OCI-LY1 (cell line): Measurements from ENCODE around the gene LGR5.

Experiments
- H2AFZ ChIP-seq: fragments of 200-600 bp; sonication (generic), shearing (Covaris generic); 2 replicates; pipeline ENCODE4 v1.6.0; 2014; ENCODE audit warnings: antibody characterized with exemption, mild to moderate bottlenecking, low read length
- H3F3A ChIP-seq: fragments of 200-600 bp; sonication (generic), shearing (Covaris generic); 2 replicates; pipeline ENCODE4 v1.6.0; 2014; ENCODE audit warnings: mild to moderate bottlenecking, antibody characterized with exemption, low read length, moderate library complexity; ENCODE audit not compliant: insufficient read depth
- H3K27ac ChIP-seq: fragments of 200-600 bp; sonication (generic); 2 replicates; pipeline ENCODE4 v1.5.1; 2014; ENCODE audit warnings: low read length, mixed run types, mild to moderate bottlenecking, low read depth; ENCODE audit not compliant: poor library complexity, severe bottlenecking
- H3K27me3 ChIP-seq: fragments of 200-600 bp; sonication (generic); 2 replicates; pipeline ENCODE4 v1.6.0; 2014; ENCODE audit warnings: antibody characterized with exemption, mild to moderate bottlenecking, low read length, moderate library complexity; ENCODE audit not compliant: insufficient read depth
- H3K36me3 ChIP-seq: fragments of 200-600 bp; sonication (generic); 2 replicates; pipeline ENCODE4 v1.6.1; 2014; ENCODE audit warnings: mild to moderate bottlenecking, antibody characterized with exemption, low read length, moderate library complexity, mixed read lengths; ENCODE audit not compliant: insufficient read depth
- H3K4me1 ChIP-seq: fragments of 200-600 bp; sonication (generic); 2 replicates; pipeline ENCODE4 v1.5.1; 2014; ENCODE audit warnings: mild to moderate bottlenecking, low read length, moderate library complexity; ENCODE audit not compliant: insufficient read depth, severe bottlenecking
- H3K4me2 ChIP-seq: fragments of 200-600 bp; sonication (generic), shearing (Covaris generic); 2 replicates; pipeline ENCODE4 v1.6.1; 2014; ENCODE audit warnings: low read length
- H3K4me3 ChIP-seq: fragments of 200-600 bp; sonication (generic); 2 replicates; pipeline ENCODE4 v1.5.1; 2014; ENCODE audit warnings: low read length, low read depth, mild to moderate bottlenecking, mixed read lengths; ENCODE audit not compliant: poor library complexity, severe bottlenecking
- H3K79me2 ChIP-seq: fragments of 200-600 bp; shearing (Covaris generic); 2 replicates; pipeline ENCODE4 v1.6.1; 2016; ENCODE audit warnings: mixed run types, low read length, mixed read lengths; ENCODE audit not compliant: insufficient read depth
- H3K9ac ChIP-seq: fragments of 200-600 bp; sonication (generic), shearing (Covaris generic); 2 replicates; pipeline ENCODE4 v1.6.1; 2014; ENCODE audit warnings: mild to moderate bottlenecking, low read length, mixed read lengths
- H3K9me2 ChIP-seq: fragments of 200-600 bp; sonication (generic), shearing (Covaris generic); 2 replicates; pipeline ENCODE4 v1.6.1; 2014; ENCODE audit warnings: low read depth, mild to moderate bottlenecking, low read length, mixed read lengths
- H3K9me3 ChIP-seq: fragments of 200-600 bp; shearing (Covaris generic); 2 replicates; pipeline ENCODE4 v1.6.1; 2014; ENCODE audit warnings: low read length, mixed read lengths
- H4K20me1 ChIP-seq: fragments of 200-600 bp; sonication (generic), shearing (Covaris generic); 2 replicates; pipeline ENCODE4 v1.6.0; 2016; ENCODE audit warnings: mild to moderate bottlenecking, low read length; ENCODE audit not compliant: insufficient read depth
- EZH2 ChIP-seq: fragments of 200-600 bp; sonication (generic), shearing (Covaris generic); IDR thresholded peaks from 2 replicates; pipeline ENCODE4 v1.8.0; 2017; ENCODE audit warnings: borderline replicate concordance, mixed run types, mild to moderate bottlenecking, antibody characterized with exemption, low read length, moderate library complexity, mixed read lengths
- TF ChIP-seq, protein P1 (sequence below): fragments of 200-600 bp; sonication (generic), shearing (Covaris generic); IDR thresholded peaks from 2 replicates; pipeline ENCODE4 v1.5.1; 2017; ENCODE audit warnings: mild to moderate bottlenecking, antibody characterized with exemption, low read length, moderate library complexity, mixed read lengths

Gene LGR5

DNA sequence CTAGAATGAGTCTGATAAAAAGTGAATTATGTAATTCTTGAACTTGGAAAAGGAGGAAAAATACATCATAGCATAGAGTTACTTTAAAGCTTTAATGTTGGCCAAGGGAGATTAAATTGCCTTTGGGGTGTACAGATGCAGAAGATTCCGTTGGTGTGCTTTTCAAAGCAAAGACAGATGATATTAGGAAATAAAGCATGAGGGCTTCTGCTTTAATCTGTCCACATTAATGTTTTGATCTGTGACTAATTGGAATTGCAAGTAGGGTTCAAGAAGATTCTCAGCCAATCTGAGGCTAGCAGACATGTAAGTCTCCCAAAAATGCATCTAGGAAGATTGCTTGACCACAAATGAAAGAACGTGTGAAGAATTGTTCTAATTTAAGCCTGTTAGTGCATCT is 35.2 kb downstream of the LGR5 start:
- Histone ChIP-seq H3K4me1 (no peaks in the 10 kb centered on the region), H3K27me3 (no peaks in the 10 kb centered on the region), H2AFZ (no peak overlapping the region), H3K9me3 (no peaks in the 10 kb centered on the region), H3K4me2 (no peak overlapping the region), H3F3A (no peaks in the 10 kb centered on the region), H3K27ac (no peak overlapping the region), H3K4me3 (no peak overlapping the region), H3K36me3 (no peaks in the 10 kb centered on the region), H4K20me1 (no peaks in the 10 kb centered on the region), H3K9ac (no peak overlapping the region), H3K9me2 (no peaks in the 10 kb centered on the region), H3K79me2 (no peaks in the 10 kb centered on the region)
- no peak for TF ChIP-seq EZH2
- TF ChIP-seq, protein P1, sequence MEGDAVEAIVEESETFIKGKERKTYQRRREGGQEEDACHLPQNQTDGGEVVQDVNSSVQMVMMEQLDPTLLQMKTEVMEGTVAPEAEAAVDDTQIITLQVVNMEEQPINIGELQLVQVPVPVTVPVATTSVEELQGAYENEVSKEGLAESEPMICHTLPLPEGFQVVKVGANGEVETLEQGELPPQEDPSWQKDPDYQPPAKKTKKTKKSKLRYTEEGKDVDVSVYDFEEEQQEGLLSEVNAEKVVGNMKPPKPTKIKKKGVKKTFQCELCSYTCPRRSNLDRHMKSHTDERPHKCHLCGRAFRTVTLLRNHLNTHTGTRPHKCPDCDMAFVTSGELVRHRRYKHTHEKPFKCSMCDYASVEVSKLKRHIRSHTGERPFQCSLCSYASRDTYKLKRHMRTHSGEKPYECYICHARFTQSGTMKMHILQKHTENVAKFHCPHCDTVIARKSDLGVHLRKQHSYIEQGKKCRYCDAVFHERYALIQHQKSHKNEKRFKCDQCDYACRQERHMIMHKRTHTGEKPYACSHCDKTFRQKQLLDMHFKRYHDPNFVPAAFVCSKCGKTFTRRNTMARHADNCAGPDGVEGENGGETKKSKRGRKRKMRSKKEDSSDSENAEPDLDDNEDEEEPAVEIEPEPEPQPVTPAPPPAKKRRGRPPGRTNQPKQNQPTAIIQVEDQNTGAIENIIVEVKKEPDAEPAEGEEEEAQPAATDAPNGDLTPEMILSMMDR = no peak

DNA sequence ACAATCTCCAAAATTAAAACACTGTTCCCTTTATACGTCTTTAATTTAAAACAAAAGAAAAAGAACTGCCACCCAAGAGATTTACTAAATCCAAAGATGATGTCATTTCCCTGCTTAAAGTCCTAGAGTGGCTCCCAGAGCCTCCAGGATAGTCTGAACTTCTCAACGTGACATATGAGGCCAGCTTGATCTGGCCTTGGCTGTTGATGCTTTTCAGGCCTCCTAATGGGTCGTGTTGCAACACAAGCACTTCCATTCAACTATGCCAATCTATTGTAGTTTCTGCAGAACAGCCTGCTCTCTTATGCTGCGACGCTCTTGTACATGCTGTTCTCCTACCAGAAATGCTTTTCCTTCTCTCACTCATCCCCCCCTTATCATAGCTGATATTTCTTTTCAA is 35.7 kb downstream of the LGR5 start:
- Histone ChIP-seq H3K9me2 (no peaks in the 10 kb centered on the region), H3K27ac (no peak overlapping the region), H3K79me2 (no peaks in the 10 kb centered on the region), H4K20me1 (no peaks in the 10 kb centered on the region), H3K27me3 (no peaks in the 10 kb centered on the region), H3K36me3 (no peaks in the 10 kb centered on the region), H3K4me2 (no peak overlapping the region), H2AFZ (no peak overlapping the region), H3K9me3 (no peaks in the 10 kb centered on the region), H3K4me1 (no peaks in the 10 kb centered on the region), H3F3A (no peaks in the 10 kb centered on the region), H3K4me3 (no peak overlapping the region), H3K9ac (no peak overlapping the region)
- no peak for TF ChIP-seq EZH2
- TF ChIP-seq, protein P1 = no peak

DNA sequence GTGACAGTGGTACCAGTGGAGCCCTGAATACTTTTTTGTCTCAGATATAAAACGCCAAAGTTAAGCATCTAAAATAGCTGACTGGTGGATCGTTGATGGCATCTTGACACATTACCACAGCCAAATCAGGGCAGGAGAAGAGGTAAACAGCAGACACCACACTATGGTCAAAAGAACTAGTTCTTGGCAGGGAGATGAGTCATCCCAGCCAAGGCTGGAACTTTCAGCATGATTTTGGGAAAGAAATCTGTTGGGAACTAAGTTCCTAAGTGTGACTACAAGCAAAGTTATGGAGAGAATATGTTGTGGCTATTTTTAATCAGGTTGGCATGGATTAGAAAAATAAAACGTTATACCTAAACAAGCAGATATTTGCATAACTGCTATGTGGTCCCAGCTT is 36.9 kb downstream of the LGR5 start:
- H3K9me2 ChIP-seq = no peaks in the 10 kb centered on the region
- H3K4me3 ChIP-seq = no peak overlapping the region
- H3K9ac ChIP-seq = no peak overlapping the region
- no peaks in the 10 kb centered on the region for H3K27me3 ChIP-seq
- no peaks in the 10 kb centered on the region for H3K79me2 ChIP-seq
- no peak overlapping the region for H2AFZ ChIP-seq
- no peak overlapping the region for H3K27ac ChIP-seq
- no peak overlapping the region for H3K4me2 ChIP-seq
- H4K20me1 ChIP-seq = no peaks in the 10 kb centered on the region
- H3F3A ChIP-seq = no peaks in the 10 kb centered on the region
- no peak for TF ChIP-seq EZH2
- TF ChIP-seq, protein P1 = no peak
- no peaks in the 10 kb centered on the region for H3K4me1 ChIP-seq
- no peaks in the 10 kb centered on the region for H3K36me3 ChIP-seq
- H3K9me3 ChIP-seq = no peaks in the 10 kb centered on the region
